ENCODE results near the gene ABCA9. TPM values are rescaled to one million over a fixed set of nuclear protein-coding genes. Genes with fewer than 3 reads are reported as not detected.

Gene ABCA9
- total and polyA plus RNA-seq, 12 donors: 1.7 to 14.8 (median 5.2) TPM

- Histone ChIP-seq H3K9me3 (replicated peaks in 1 of 3) (no peaks in the 10 kb centered on the region), H3K4me3 (no peak overlapping the region), H3K27ac (no peak overlapping the region), H3K36me3 (replicated peaks in 1 of 2) (peaks cover 0 to 8% of the 10 kb centered on the region in 2 donors), H3K4me1 (replicated peaks in 1 of 2) (no peaks in the 10 kb centered on the region), H3K27me3 (no peaks in the 10 kb centered on the region)
- DNase-seq: no peak
- intact Hi-C loops (cut with DNase I): no loop called here
- TF ChIP-seq CTCF (IDR thresholded peaks at IDR 0.05) (no peak), POLR2A (IDR thresholded peaks at IDR 0.05) (no peak)
- 89 to 92% (median 92%) methylated on average over 8 to 9 of the region's 9 CpGs for whole genome bisulfite sequencing, 4 donors
Observed at GRCh38 chr17:69103557-69104233, 43.0 kb upstream of the ABCA9 start.

GRCh38 chr17:69098625-69099024 lies 37.9 kb upstream of the ABCA9 start:
- WGBS, 4 donors: 81 to 86% (median 83%) methylated on average over 4 of the region's 4 CpGs

GRCh38 chr17:69096541-69096940 lies 35.8 kb upstream of the ABCA9 start:
- no peaks in the 10 kb centered on the region for H3K27me3 ChIP-seq
- H3K4me3 ChIP-seq: no peak overlapping the region
- H3K9me3 ChIP-seq (replicated peaks in 1 of 3): no peaks in the 10 kb centered on the region
- WGBS, 4 donors: 58 to 80% (median 67%) methylated on average over 1 of the region's 1 CpG
- H3K36me3 ChIP-seq (replicated peaks in 1 of 2): no peaks in the 10 kb centered on the region
- intact Hi-C loops (cut with DNase I): no loop called here
- H3K27ac ChIP-seq: no peak overlapping the region
- DNase-seq: no peak
- no peak for TF ChIP-seq POLR2A (IDR thresholded peaks at IDR 0.05)
- no peak for TF ChIP-seq CTCF (IDR thresholded peaks at IDR 0.05)
- H3K4me1 ChIP-seq (replicated peaks in 1 of 2): peaks cover 6 to 8% of the 10 kb centered on the region in 2 donors

More at GRCh38 chr17:69098625-69099024, 37.9 kb upstream of the ABCA9 start:
- Histone ChIP-seq H3K9me3 (replicated peaks in 1 of 3) (no peaks in the 10 kb centered on the region), H3K27me3 (no peaks in the 10 kb centered on the region), H3K27ac (no peak overlapping the region), H3K36me3 (replicated peaks in 1 of 2) (no peaks in the 10 kb centered on the region), H3K4me3 (no peak overlapping the region), H3K4me1 (replicated peaks in 1 of 2) (no peaks in the 10 kb centered on the region)
- DNase-seq: no peak
- no peak for TF ChIP-seq POLR2A (IDR thresholded peaks at IDR 0.05)
- TF ChIP-seq CTCF (IDR thresholded peaks at IDR 0.05): no peak
- intact Hi-C loops (cut with DNase I): no loop called here

- no peak for TF ChIP-seq POLR2A (IDR thresholded peaks at IDR 0.05)
- TF ChIP-seq CTCF (IDR thresholded peaks at IDR 0.05): no peak
- intact Hi-C loops (cut with DNase I): no loop called here
- no peak for DNase-seq
- H3K4me3 ChIP-seq: no peak overlapping the region
- no peaks in the 10 kb centered on the region for H3K9me3 ChIP-seq (replicated peaks in 1 of 3)
- H3K27me3 ChIP-seq: no peaks in the 10 kb centered on the region
- WGBS, 4 donors: 85 to 96% (median 94%) methylated on average over 2 of the region's 2 CpGs
- H3K36me3 ChIP-seq (replicated peaks in 1 of 2): no peaks in the 10 kb centered on the region
- H3K27ac ChIP-seq: no peak overlapping the region
- H3K4me1 ChIP-seq (replicated peaks in 1 of 2): peaks cover 6 to 8% of the 10 kb centered on the region in 2 donors
Observed at GRCh38 chr17:69093995-69094394, 33.3 kb upstream of the ABCA9 start.

Measured in adrenal gland (tissue), 12 donors.